ENCODE data around the gene LRRC3C.

DNA sequence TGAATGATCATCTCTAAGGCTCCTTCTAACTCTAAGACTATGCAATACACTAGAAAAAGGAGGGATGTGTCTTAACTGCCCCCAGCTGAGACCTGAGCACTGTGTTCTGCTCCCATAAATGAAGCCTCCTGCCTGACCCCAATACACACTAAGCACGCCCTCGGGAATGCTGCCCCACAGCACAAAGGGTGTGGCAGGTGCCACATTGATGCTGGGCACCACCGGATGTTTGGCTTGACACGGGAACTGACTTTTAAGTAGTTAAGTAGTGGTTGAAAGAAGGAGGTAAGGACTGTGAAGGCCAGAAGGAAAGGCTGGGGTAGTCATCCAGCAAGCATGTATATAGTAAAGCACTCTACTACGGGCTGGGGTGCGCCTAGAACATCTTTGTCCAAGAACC, 39.2 kb downstream of the LRRC3C start:
- TF ChIP-seq POLR2A (IDR thresholded peaks at IDR 0.05; ENCODE audit: low read depth, low read length): no peak
- no peak for TF ChIP-seq POLR2AphosphoS5 (IDR thresholded peaks at IDR 0.05; ENCODE audit: low read depth, low read length)
- no peak for TF ChIP-seq TAF1 (IDR thresholded peaks at IDR 0.05; ENCODE audit: low read depth, low read length)
- no peak for TF ChIP-seq PAX5 (IDR thresholded peaks at IDR 0.05; ENCODE audit: insufficient read depth, low read length, severe bottlenecking)
- TF ChIP-seq SPI1 (IDR thresholded peaks at IDR 0.05; ENCODE audit: low read depth, low read length): no peak

All from GM12891 (cell line).